Liver (tissue), 9 donors: ENCODE results near the gene RBM6. TPM values are rescaled to one million over a fixed set of nuclear protein-coding genes. Genes with fewer than 3 reads are reported as not detected.

Experiments used
- DNase-seq: peaks from one replicate; pipeline ENCODE4 v3.0.0-alpha.2; 2017; ENCODE audit warnings: low spot score
- H3K27ac ChIP-seq, 2 donors: one replicate each; pipeline ENCODE4 v1.7.0; 2013; ENCODE audit warnings: inconsistent platforms in 2 of 2, low read length in 2 of 2, control low read depth in 1 of 2, low read depth in 1 of 2, mild to moderate bottlenecking in 1 of 2
- H3K27me3 ChIP-seq, 4 donors: one replicate each; pipeline versions ENCODE4 v1.6.1 to v1.7.0; 2013; ENCODE audit warnings: low read length in 3 of 4, inconsistent platforms in 1 of 4, mild to moderate bottlenecking in 1 of 4, moderate library complexity in 1 of 4; ENCODE audit not compliant: control insufficient read depth in 4 of 4, insufficient read depth in 4 of 4
- H3K36me3 ChIP-seq, 4 donors: one replicate each; pipeline versions ENCODE4 v1.6.1 to v1.7.0; 2013; ENCODE audit warnings: low read length in 3 of 4, mild to moderate bottlenecking in 3 of 4, low read depth in 1 of 4, moderate library complexity in 1 of 4; ENCODE audit not compliant: control insufficient read depth in 4 of 4, insufficient read depth in 3 of 4
- H3K4me1 ChIP-seq, 4 donors: one replicate each; pipeline versions ENCODE4 v1.6.1 to v1.7.0; 2013; ENCODE audit warnings: low read length in 3 of 4, mild to moderate bottlenecking in 3 of 4, moderate library complexity in 1 of 4; ENCODE audit not compliant: control insufficient read depth in 4 of 4, insufficient read depth in 4 of 4
- H3K4me3 ChIP-seq, 3 donors: one replicate each; pipeline versions ENCODE4 v1.6.1 to v1.7.0; 2013; ENCODE audit warnings: low read length in 3 of 3, control low read depth in 1 of 3, low read depth in 1 of 3, mild to moderate bottlenecking in 1 of 3
- H3K9ac ChIP-seq, 2 donors: one replicate each; pipeline ENCODE4 v1.7.0; 2013; ENCODE audit warnings: low read length in 2 of 2, mild to moderate bottlenecking in 2 of 2, moderate library complexity in 2 of 2, control low read depth in 1 of 2, low read depth in 1 of 2
- H3K9me3 ChIP-seq, 4 donors: one replicate each; pipeline versions ENCODE4 v1.6.1 to v1.7.0; 2013; ENCODE audit warnings: low read length in 3 of 4; ENCODE audit not compliant: control insufficient read depth in 4 of 4
- EGR1 ChIP-seq, 2 donors: IDR thresholded peaks; 2 replicates each; pipeline ENCODE4 v1.6.1; 2016 to 2018; ENCODE audit warnings: antibody characterized with exemption in 2 of 2, low read depth in 2 of 2
- FOXA1 ChIP-seq: IDR thresholded peaks from 2 replicates; pipeline ENCODE4 v1.6.1; 2016; ENCODE audit warnings: antibody characterized with exemption
- FOXA2 ChIP-seq: IDR thresholded peaks from 2 replicates; pipeline ENCODE4 v1.6.1; 2016; ENCODE audit warnings: antibody characterized with exemption
- GABPA ChIP-seq, 2 donors: IDR thresholded peaks in 1 of 2; conservative IDR thresholded peaks in 1 of 2; 2 replicates each; pipeline ENCODE4 v1.6.1; 2016; ENCODE audit warnings: antibody characterized with exemption in 2 of 2, mild to moderate bottlenecking in 1 of 2, moderate library complexity in 1 of 2
- HNF4A ChIP-seq, 2 donors: conservative IDR thresholded peaks; 2 replicates each; pipeline ENCODE4 v1.6.1; 2016; ENCODE audit warnings: antibody characterized with exemption in 2 of 2, mild to moderate bottlenecking in 2 of 2
- HNF4G ChIP-seq: IDR thresholded peaks from 2 replicates; pipeline ENCODE4 v1.6.1; 2016; ENCODE audit warnings: antibody characterized with exemption
- NR2F2 ChIP-seq: IDR thresholded peaks from 2 replicates; pipeline ENCODE4 v1.6.1; 2016; ENCODE audit warnings: antibody characterized with exemption
- RXRA ChIP-seq, 2 donors: IDR thresholded peaks; 2 replicates each; pipeline ENCODE4 v1.6.1; 2017 to 2018; ENCODE audit warnings: antibody characterized with exemption in 2 of 2, mild to moderate bottlenecking in 1 of 2
- SP1 ChIP-seq: IDR thresholded peaks from 2 replicates; pipeline ENCODE4 v1.6.1; 2018; ENCODE audit warnings: antibody characterized with exemption, mild to moderate bottlenecking
- WGBS: extraction: QIAGEN DNeasy Blood & Tissue Kit; methylation state at CpG from one replicate; pipeline ENCODE4 v1.1.7; 2013; 5-methylcytosine and 5-hydroxymethylcytosine counted together
- polyA plus RNA-seq, 2 donors: library from polyadenylated mRNA; stranded (reverse) in 1 of 2; unstranded in 1 of 2; fragments of 200-250 nt in 1 of 2; fragments of >200 nt in 1 of 2; fragmentation: Nextera tagmentation in 1 of 2; extraction: Ambion mirVana in 1 of 2; gene quantifications; one replicate each; pipeline versions ENCODE4 v1.2.1 to v1.2.3, GENCODE V29; 2013 to 2015
- total RNA-seq, 2 donors: library from RNA; depleted of rRNA; stranded (reverse); fragments of >200 nt; gene quantifications; one replicate each; pipeline ENCODE4 v1.2.3, GENCODE V29; 2014
- TF ChIP-seq, protein P1 (sequence below): IDR thresholded peaks from 2 replicates; pipeline ENCODE4 v1.6.1; 2016; ENCODE audit warnings: antibody characterized with exemption
- TF ChIP-seq, protein P2 (sequence below): IDR thresholded peaks from 2 replicates; pipeline ENCODE4 v1.6.1; 2016; ENCODE audit warnings: antibody characterized with exemption
- TF ChIP-seq, protein P3 (sequence below): fragments of 150-350 bp; IDR thresholded peaks from 2 replicates; pipeline ENCODE4 v1.5.1; 2017; ENCODE audit warnings: improper control_type of control experiment, low read depth, low read length; ENCODE audit not compliant: missing input control
- TF ChIP-seq, protein P4 (sequence below): IDR thresholded peaks from 2 replicates; pipeline ENCODE4 v1.6.1; 2016; ENCODE audit warnings: antibody characterized with exemption
- donor health status: healthy.
- donor health status: healthy.
- donor health status: healthy.
- donor health status: healthy.
- donor health status: healthy.

Gene RBM6
- total and polyA plus RNA-seq, 4 donors = 10.9 to 59.2 (median 37.5) TPM

DNA sequence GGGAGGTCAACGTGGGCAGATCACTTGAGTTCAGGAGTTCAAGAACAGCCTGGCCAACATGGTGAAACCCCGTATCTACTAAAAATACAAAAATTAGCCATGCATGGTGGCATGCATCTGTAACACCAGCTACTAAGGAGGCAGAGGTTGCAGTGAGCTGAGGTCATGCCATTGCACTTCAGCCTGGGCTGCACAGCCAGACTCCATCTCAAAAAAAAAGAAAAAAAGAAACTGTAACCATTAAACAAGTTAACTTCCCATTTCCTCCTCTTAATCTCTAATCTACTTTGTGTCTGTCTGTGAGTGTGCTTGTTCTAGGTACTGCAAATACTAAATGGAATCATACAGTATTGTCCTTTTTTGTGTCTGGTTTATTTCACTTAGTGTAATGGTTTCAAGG is 2.7 kb downstream of the RBM6 start:
- Histone ChIP-seq H3K36me3 (no peaks in the 10 kb centered on the region), H3K4me1 (peaks cover 3 to 13% (median 7%) of the 10 kb centered on the region in 4 donors), H3K4me3 (no peak overlapping the region), H3K27me3 (no peaks in the 10 kb centered on the region), H3K27ac (no peak overlapping the region), H3K9me3 (no peaks in the 10 kb centered on the region), H3K9ac (no peak overlapping the region)
- TF ChIP-seq RXRA (IDR thresholded peaks at IDR 0.05) = no peak
- TF ChIP-seq FOXA2 = no peak
- WGBS = 73% methylated on average over 2 of the region's 2 CpGs
- DNase-seq = no peak

DNA sequence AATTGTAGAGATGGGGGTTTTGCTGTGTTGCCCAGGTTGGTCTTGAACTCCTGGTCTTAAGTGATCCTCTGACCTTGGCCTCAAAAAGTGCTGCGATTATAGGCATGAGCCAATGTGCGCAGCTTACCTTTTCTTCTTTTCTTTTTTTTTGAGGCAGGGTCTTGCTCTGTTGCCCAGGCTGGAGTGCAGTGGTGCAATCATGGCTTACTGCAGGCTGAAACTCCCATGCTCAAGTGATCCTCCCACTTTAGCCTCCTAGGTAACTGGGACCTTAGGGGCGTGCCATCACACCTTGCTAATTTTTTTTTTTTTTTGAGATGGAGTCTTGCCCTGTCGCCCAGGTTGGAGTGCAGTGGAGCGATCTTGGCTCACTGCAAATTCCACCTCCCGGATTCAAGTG is 13.0 kb downstream of the RBM6 start:
- H3K36me3 ChIP-seq = no peaks in the 10 kb centered on the region
- no peak overlapping the region for H3K4me3 ChIP-seq
- TF ChIP-seq, protein P1, sequence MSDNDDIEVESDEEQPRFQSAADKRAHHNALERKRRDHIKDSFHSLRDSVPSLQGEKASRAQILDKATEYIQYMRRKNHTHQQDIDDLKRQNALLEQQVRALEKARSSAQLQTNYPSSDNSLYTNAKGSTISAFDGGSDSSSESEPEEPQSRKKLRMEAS = no peak
- TF ChIP-seq HNF4G = no peak
- TF ChIP-seq SP1 = no peak
- no peak for TF ChIP-seq GABPA (IDR thresholded peaks at IDR 0.05 in 1 of 2, conservative IDR thresholded peaks at IDR 0.05 in 1 of 2)
- no peak for TF ChIP-seq FOXA1
- H3K4me1 ChIP-seq = peaks cover 4 to 9% (median 6%) of the 10 kb centered on the region in 4 donors
- no peak for DNase-seq
- no peaks in the 10 kb centered on the region for H3K9me3 ChIP-seq
- H3K27ac ChIP-seq = no peak overlapping the region
- no peaks in the 10 kb centered on the region for H3K27me3 ChIP-seq
- WGBS = 96% methylated on average over 6 of the region's 6 CpGs
- H3K9ac ChIP-seq = no peak overlapping the region

DNA sequence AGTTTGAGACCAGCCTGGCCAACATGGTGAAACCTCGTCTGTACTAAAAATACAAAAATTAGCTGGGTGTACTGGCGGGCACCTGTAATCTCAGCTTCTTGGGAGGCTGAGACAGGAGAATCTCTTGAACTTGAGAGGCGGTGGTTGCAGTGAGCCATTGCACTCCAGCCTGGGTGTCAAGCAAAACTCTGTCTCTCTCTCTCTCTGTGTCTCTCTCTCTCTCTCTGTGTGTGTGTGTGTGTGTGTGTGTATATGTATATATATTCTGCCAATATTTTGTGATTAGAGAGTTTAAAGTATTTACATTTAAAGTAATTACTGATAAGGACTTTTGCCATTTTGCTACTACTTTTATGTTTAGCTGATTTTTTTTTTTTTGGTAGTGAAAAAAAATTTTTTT is 15.7 kb downstream of the RBM6 start:
- Histone ChIP-seq H3K36me3 (no peaks in the 10 kb centered on the region), H3K9ac (no peak overlapping the region), H3K4me3 (no peak overlapping the region), H3K27me3 (no peaks in the 10 kb centered on the region), H3K9me3 (no peaks in the 10 kb centered on the region), H3K27ac (no peak overlapping the region), H3K4me1 (peaks cover 4 to 7% (median 5%) of the 10 kb centered on the region in 4 donors)
- 96% methylated on average over 3 of the region's 3 CpGs for WGBS
- DNase-seq = no peak
- TF ChIP-seq, protein P2, sequence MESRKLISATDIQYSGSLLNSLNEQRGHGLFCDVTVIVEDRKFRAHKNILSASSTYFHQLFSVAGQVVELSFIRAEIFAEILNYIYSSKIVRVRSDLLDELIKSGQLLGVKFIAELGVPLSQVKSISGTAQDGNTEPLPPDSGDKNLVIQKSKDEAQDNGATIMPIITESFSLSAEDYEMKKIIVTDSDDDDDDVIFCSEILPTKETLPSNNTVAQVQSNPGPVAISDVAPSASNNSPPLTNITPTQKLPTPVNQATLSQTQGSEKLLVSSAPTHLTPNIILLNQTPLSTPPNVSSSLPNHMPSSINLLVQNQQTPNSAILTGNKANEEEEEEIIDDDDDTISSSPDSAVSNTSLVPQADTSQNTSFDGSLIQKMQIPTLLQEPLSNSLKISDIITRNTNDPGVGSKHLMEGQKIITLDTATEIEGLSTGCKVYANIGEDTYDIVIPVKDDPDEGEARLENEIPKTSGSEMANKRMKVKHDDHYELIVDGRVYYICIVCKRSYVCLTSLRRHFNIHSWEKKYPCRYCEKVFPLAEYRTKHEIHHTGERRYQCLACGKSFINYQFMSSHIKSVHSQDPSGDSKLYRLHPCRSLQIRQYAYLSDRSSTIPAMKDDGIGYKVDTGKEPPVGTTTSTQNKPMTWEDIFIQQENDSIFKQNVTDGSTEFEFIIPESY = no peak
- TF ChIP-seq NR2F2 (no peak), FOXA1 (no peak), RXRA (IDR thresholded peaks at IDR 0.05) (no peak), EGR1 (IDR thresholded peaks at IDR 0.05; ENCODE audit: low read depth in 2 of 2) (no peak), HNF4A (conservative IDR thresholded peaks at IDR 0.05) (no peak)
- TF ChIP-seq, protein P3, sequence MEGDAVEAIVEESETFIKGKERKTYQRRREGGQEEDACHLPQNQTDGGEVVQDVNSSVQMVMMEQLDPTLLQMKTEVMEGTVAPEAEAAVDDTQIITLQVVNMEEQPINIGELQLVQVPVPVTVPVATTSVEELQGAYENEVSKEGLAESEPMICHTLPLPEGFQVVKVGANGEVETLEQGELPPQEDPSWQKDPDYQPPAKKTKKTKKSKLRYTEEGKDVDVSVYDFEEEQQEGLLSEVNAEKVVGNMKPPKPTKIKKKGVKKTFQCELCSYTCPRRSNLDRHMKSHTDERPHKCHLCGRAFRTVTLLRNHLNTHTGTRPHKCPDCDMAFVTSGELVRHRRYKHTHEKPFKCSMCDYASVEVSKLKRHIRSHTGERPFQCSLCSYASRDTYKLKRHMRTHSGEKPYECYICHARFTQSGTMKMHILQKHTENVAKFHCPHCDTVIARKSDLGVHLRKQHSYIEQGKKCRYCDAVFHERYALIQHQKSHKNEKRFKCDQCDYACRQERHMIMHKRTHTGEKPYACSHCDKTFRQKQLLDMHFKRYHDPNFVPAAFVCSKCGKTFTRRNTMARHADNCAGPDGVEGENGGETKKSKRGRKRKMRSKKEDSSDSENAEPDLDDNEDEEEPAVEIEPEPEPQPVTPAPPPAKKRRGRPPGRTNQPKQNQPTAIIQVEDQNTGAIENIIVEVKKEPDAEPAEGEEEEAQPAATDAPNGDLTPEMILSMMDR = no peak
- TF ChIP-seq, protein P4, sequence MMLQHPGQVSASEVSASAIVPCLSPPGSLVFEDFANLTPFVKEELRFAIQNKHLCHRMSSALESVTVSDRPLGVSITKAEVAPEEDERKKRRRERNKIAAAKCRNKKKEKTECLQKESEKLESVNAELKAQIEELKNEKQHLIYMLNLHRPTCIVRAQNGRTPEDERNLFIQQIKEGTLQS = no peak
